Caco-2 (cell line): Measurements from ENCODE around the gene CCL18. TPM values are rescaled to one million over a fixed set of nuclear protein-coding genes. Genes with fewer than 3 reads are reported as not detected.

Experiments
- BruUV-seq: library from RNA; stranded (reverse); fragments of 400-500 nt; replicated peaks from 2 replicates; lab custom pipeline; 2021; lab: Mats Ljungman, UMichigan
- CTCF ChIA-PET: fragments of 300-600 bp; sonication (Branson Sonifier 250); formaldehyde crosslinking; loops from one replicate; lab custom pipeline; 2022; ENCODE audit warnings: antibody characterized with exemption; lab: Charles Lee
- POLR2A ChIA-PET: fragments of 300-600 bp; sonication (Branson Sonifier 250); formaldehyde crosslinking; loops from one replicate; lab custom pipeline; 2022; ENCODE audit warnings: antibody characterized with exemption; lab: Charles Lee
- DNase-seq, 2 experiments: peaks; one replicate each; pipeline versions ENCODE4 v3.0.0 to v3.0.0-alpha.2; 2020 to 2022
- H3K27me3 ChIP-seq: replicated peaks from 2 replicates; pipeline ENCODE4 v1.6.0; 2011; ENCODE audit warnings: low read length; ENCODE audit not compliant: control insufficient read depth, insufficient read depth
- H3K36me3 ChIP-seq: 2 replicates; pipeline ENCODE4 v1.5.1; 2011; ENCODE audit warnings: low read length; ENCODE audit not compliant: control insufficient read depth, insufficient read depth
- H3K4me1 ChIP-seq: fragments of 250-450 bp; sonication (Bioruptor Pico); 2 replicates; pipeline ENCODE4 v1.5.1; 2020; ENCODE audit warnings: mild to moderate bottlenecking
- H3K4me3 ChIP-seq: 2 replicates; pipeline ENCODE4 v1.5.1; 2011; ENCODE audit warnings: low read depth, mild to moderate bottlenecking, control low read depth, low read length
- H3K9me3 ChIP-seq: fragments of 250-450 bp; sonication (Bioruptor Pico); 2 replicates; pipeline ENCODE4 v1.5.1; 2020; ENCODE audit warnings: mild to moderate bottlenecking, moderate library complexity
- H3K27ac Mint-ChIP-seq: one replicate; pipeline ENCODE4 v1.8.0; 2022; ENCODE audit warnings: mixed read lengths; ENCODE audit not compliant: unreplicated experiment
- H3K27me3 Mint-ChIP-seq: one replicate; pipeline ENCODE4 v1.8.0; 2022; ENCODE audit warnings: mixed read lengths; ENCODE audit not compliant: insufficient read depth, unreplicated experiment
- H3K36me3 Mint-ChIP-seq: one replicate; pipeline ENCODE4 v1.8.0; 2022; ENCODE audit warnings: mild to moderate bottlenecking, mixed read lengths; ENCODE audit not compliant: insufficient read depth, unreplicated experiment
- H3K4me1 Mint-ChIP-seq: one replicate; pipeline ENCODE4 v1.8.0; 2022; ENCODE audit warnings: low read depth, mixed read lengths; ENCODE audit not compliant: unreplicated experiment
- H3K4me3 Mint-ChIP-seq: one replicate; pipeline ENCODE4 v1.8.0; 2022; ENCODE audit warnings: mild to moderate bottlenecking, moderate library complexity, mixed read lengths; ENCODE audit not compliant: unreplicated experiment
- H3K9me3 Mint-ChIP-seq: one replicate; pipeline ENCODE4 v1.8.0; 2022; ENCODE audit warnings: mixed read lengths; ENCODE audit not compliant: unreplicated experiment
- CTCF ChIP-seq, 2 experiments: fragments of 200-600 bp in 1 of 2; IDR thresholded peaks; 1 replicate in 1 of 2; 2 replicates in 1 of 2; pipeline versions ENCODE4 v1.5.1 to v1.8.0; 2011 to 2022; ENCODE audit warnings: antibody characterized with exemption in 1 of 2, control low read depth in 1 of 2, inconsistent platforms in 1 of 2, low read depth in 1 of 2, low read length in 1 of 2, mild to moderate bottlenecking in 1 of 2, moderate library complexity in 1 of 2; ENCODE audit not compliant: insufficient read depth in 1 of 2, severe bottlenecking in 1 of 2, unreplicated experiment in 1 of 2
- intact Hi-C: fragments of 100-400 bp; cut with micrococcal nuclease; formaldehyde crosslinking; loops from one replicate; pipeline ENCODE4 v1.10.0; 2022; ENCODE audit not compliant: unreplicated experiment
- total RNA-seq: library from RNA; stranded (reverse); gene quantifications from 2 replicates; pipeline ENCODE4 v1.2.3, GENCODE V29; 2022

Gene CCL18
- total RNA-seq, 1 experiment from 2014 or later, result not detected

DNA sequence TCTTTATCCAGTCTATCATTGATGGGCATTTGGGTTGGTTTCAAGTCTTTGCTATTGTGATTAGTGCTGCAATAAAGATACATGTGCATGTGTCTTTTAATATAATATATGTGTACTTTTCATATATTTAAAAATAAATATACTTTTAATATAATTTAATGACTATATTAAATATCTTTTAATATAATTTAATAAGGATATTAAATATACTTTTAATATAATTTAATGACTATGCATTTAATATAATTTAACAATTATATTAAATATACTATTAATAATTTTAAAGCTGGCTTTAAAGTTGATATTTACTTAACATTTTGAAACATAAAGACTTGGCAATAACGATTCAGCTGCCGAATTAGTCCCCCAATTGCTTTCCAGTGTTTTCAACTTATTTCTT is 47.5 kb upstream of the CCL18 start:
- H3K9me3 ChIP-seq, result no peaks in the 10 kb centered on the region
- intact Hi-C loops, result no loop called here
- Mint-ChIP-seq H3K4me3 (no peak overlapping the region), H3K36me3 (no peaks in the 10 kb centered on the region), H3K4me1 (no peaks in the 10 kb centered on the region), H3K27ac (no peak overlapping the region), H3K9me3 (no peaks in the 10 kb centered on the region), H3K27me3 (peaks cover 11% of the 10 kb centered on the region)
- no peaks in the 10 kb centered on the region; the same call in 1 of the 2 replicates for H3K27me3 ChIP-seq
- POLR2A ChIA-PET, result no interaction called here
- no TSS peak for BruUV-seq
- no peaks in the 10 kb centered on the region for H3K36me3 ChIP-seq
- DNase-seq, result no peak
- no peak overlapping the region for H3K4me3 ChIP-seq
- CTCF ChIA-PET, result no interaction called here
- no peak for TF ChIP-seq CTCF (IDR thresholded peaks at IDR 0.05; ENCODE audit: insufficient read depth in 1 of 2, low read depth in 1 of 2, low read length in 1 of 2, severe bottlenecking in 1 of 2, unreplicated experiment in 1 of 2)
- H3K4me1 ChIP-seq, result no peaks in the 10 kb centered on the region

DNA sequence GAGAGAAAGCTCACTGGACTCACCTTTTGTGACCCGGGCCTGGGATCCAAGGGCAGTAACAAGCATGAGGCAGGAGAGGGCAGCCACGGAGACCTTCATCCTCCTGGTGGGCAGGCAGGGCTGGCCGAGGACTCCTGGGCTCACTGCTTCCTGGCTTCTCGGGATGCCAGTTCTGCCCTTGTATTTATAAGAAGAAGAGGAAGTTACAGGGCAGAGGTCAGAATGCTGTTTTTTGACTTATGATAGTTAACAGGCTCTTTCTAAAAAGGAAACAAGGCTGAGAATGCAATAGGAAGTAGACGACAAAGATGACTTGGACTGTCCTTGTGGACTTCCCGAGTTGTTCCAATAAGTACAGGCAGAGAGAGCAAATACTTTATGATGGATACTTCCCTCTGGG is 46.3 kb upstream of the CCL18 start, which contains the start of gene CCL23:
TSS of gene CCL23 (minus strand) at position 174 of the 400 bp plus-strand sequence. CDS start at position 99, 75 bp downstream.
- Histone ChIP-seq H3K9me3 (no peaks in the 10 kb centered on the region), H3K27me3 (no peaks in the 10 kb centered on the region; the same call in 1 of the 2 replicates), H3K36me3 (no peaks in the 10 kb centered on the region), H3K4me3 (no peak within 1 kb of the TSS), H3K4me1 (no peaks in the 10 kb centered on the region)
- CTCF ChIA-PET, result interaction anchor here (0.6 to 1.2 kb wide), 2 partner anchors 42 to 49 kb away, joined by 3 read pairs; no protein-coding TSS in a partner anchor
- POLR2A ChIA-PET, result no interaction called here
- H3K36me3 Mint-ChIP-seq, result no peaks in the 10 kb centered on the region
- H3K4me3 Mint-ChIP-seq, result no peak within 1 kb of the TSS
- DNase-seq, result no peak
- no TSS peak for BruUV-seq
- TF ChIP-seq CTCF (IDR thresholded peaks at IDR 0.05; ENCODE audit: insufficient read depth in 1 of 2, low read depth in 1 of 2, low read length in 1 of 2, severe bottlenecking in 1 of 2, unreplicated experiment in 1 of 2), result no peak
- peaks cover 13% of the 10 kb centered on the region for H3K27me3 Mint-ChIP-seq
- intact Hi-C loops, result no loop called here
- H3K9me3 Mint-ChIP-seq, result no peaks in the 10 kb centered on the region
- H3K4me1 Mint-ChIP-seq, result no peaks in the 10 kb centered on the region
- no peak within 1 kb of the TSS for H3K27ac Mint-ChIP-seq

GRCh38 chr17:36019423-36019822 is 44.6 kb upstream of the CCL18 start:
- no peak for DNase-seq
- H3K36me3 Mint-ChIP-seq, result no peaks in the 10 kb centered on the region
- Histone ChIP-seq H3K9me3 (no peaks in the 10 kb centered on the region), H3K4me3 (no peak overlapping the region), H3K27me3 (no peaks in the 10 kb centered on the region), H3K36me3 (no peaks in the 10 kb centered on the region), H3K4me1 (no peaks in the 10 kb centered on the region)
- BruUV-seq, result no TSS peak
- no peak for TF ChIP-seq CTCF (IDR thresholded peaks at IDR 0.05; ENCODE audit: insufficient read depth in 1 of 2, low read depth in 1 of 2, low read length in 1 of 2, severe bottlenecking in 1 of 2, unreplicated experiment in 1 of 2)
- peaks cover 10% of the 10 kb centered on the region for H3K27me3 Mint-ChIP-seq
- intact Hi-C loops, result no loop called here
- H3K9me3 Mint-ChIP-seq, result no peaks in the 10 kb centered on the region
- H3K27ac Mint-ChIP-seq, result no peak overlapping the region
- H3K4me1 Mint-ChIP-seq, result no peaks in the 10 kb centered on the region
- ChIA-PET CTCF (interaction anchor here (0.9 kb wide), 1 partner anchor 50 kb away, joined by 3 read pairs; no protein-coding TSS in a partner anchor), POLR2A (interaction anchor here (0.5 kb wide), 1 partner anchor 1462 kb away, joined by 3 read pairs; no protein-coding TSS in a partner anchor)
- no peak overlapping the region for H3K4me3 Mint-ChIP-seq
